Pancreas (tissue), 10 donors: ENCODE results near the gene GCG. TPM values are rescaled to one million over a fixed set of nuclear protein-coding genes. Genes with fewer than 3 reads are reported as not detected.

Source experiments
- ATAC-seq, 4 donors: fragments of 200-7000 bp; cut with Tn5 transposase; one replicate each; pipeline versions ENCODE4 v1.8.0 to v1.9.1; 2020; ENCODE audit warnings: mild to moderate bottlenecking in 4 of 4, moderate library complexity in 4 of 4
- DNase-seq, 6 donors: peaks; one replicate each; pipeline ENCODE4 v3.0.0-alpha.2; 2020
- FAIRE-seq: peaks from 2 replicates; lab custom pipeline; 2012; peaks lifted over from hg19 to GRCh38; lab: Jason Lieb, UNC
- H3K27ac ChIP-seq, 4 donors: fragments of 200-600 bp; sonication (generic); 1 replicate in 3 of 4; 2 replicates in 1 of 4; pipeline versions ENCODE4 v1.5.0 to v1.8.0; 2020
- H3K27me3 ChIP-seq, 4 donors: fragments of 200-600 bp; one replicate each; pipeline ENCODE4 v1.8.0; 2021
- H3K36me3 ChIP-seq, 3 donors: fragments of 200-600 bp; sonication (generic) in 1 of 3; one replicate each; pipeline versions ENCODE4 v1.5.0 to v1.8.0; 2020 to 2021
- H3K4me1 ChIP-seq, 3 donors: fragments of 200-600 bp; one replicate each; pipeline ENCODE4 v1.8.0; 2021
- H3K4me3 ChIP-seq, 4 donors: fragments of 200-600 bp; sonication (generic) in 2 of 4; one replicate each; pipeline versions ENCODE4 v1.5.0 to v1.8.0; 2020 to 2021
- H3K9me3 ChIP-seq, 4 donors: fragments of 200-600 bp; one replicate each; pipeline ENCODE4 v1.8.0; 2021
- CTCF ChIP-seq, 4 donors: fragments of 200-600 bp; sonication (generic) in 3 of 4; IDR thresholded peaks; one replicate each; pipeline versions ENCODE4 v1.5.0 to v1.8.0; 2021; ENCODE audit warnings: antibody characterized with exemption in 4 of 4
- WGBS, 2 donors: extraction: QIAGEN DNeasy Blood & Tissue Kit; methylation state at CpG; one replicate each; pipeline ENCODE4 v1.1.7; 2013; 5-methylcytosine and 5-hydroxymethylcytosine counted together
- intact Hi-C, 3 donors: fragments of 100-400 bp; cut with DNase I; formaldehyde crosslinking; loops; one replicate each; pipeline versions ENCODE4 v1.11.1 to v1.14.2; 2022
- polyA plus RNA-seq, 2 donors: library from polyadenylated mRNA; stranded (reverse); fragments of 200-250 nt; gene quantifications; one replicate each; pipeline ENCODE4 v1.2.3, GENCODE V29; 2013
- total RNA-seq, 6 donors: library from RNA; stranded (reverse); fragmentation: NEBNext Ultra II Directional in 4 of 6; extraction: Animal tissue kit (Norgen Biotek cat#: 25700) in 4 of 6; gene quantifications; one replicate each; pipeline versions ENCODE4 v1.2.1 to v1.2.4, GENCODE V29; 2021 to 2023
- donor health status: healthy with polysubstance abuse.
- donor health status: DM: no; HTN: no; CAD: no; lungs with moderate emphysema.
- donor health status: DM: no; HTN: no; CAD: no.
- donor health status: control.
- donor health status: control.
- donor health status: Bipolar disorder and iron deficiency.
- donor health status: DM: yes; HTN: yes; CAD: no.
- donor health status: DM: no; HTN: no; CAD: no.
- donor health status: DM: no; HTN: no; CAD: no.
- donor health status: DM: yes; HTN: yes; CAD: no.

Gene GCG
- total and polyA plus RNA-seq, 8 donors: 92.8 to 9,451 (median 384) TPM

DNA sequence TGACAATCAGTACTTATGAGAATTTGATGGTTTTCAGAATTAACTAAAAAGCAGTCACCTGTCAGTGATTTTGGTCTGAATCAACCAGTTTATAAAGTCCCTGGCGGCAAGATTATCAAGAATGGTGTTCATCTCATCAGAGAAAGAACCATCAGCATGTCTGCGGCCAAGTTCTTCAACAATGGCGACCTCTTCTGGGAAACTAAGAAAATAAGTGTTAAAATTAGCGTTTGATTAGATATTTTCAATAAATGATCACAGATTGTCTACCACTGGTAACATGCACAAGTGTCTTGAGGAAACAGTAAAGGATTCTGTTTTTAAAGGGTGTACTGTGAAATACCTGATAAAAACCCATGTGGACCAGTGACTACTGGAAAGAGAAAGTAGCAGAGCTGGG, 8.1 kb downstream of the GCG start:
- Histone ChIP-seq H3K36me3 (no peaks in the 10 kb centered on the region), H3K27ac (no peak overlapping the region), H3K4me3 (no peak overlapping the region), H3K27me3 (peaks cover 0 to 4% (median 0%) of the 10 kb centered on the region in 4 donors), H3K9me3 (no peaks in the 10 kb centered on the region), H3K4me1 (no peaks in the 10 kb centered on the region)
- TF ChIP-seq CTCF (IDR thresholded peaks at IDR 0.05): no peak
- FAIRE-seq: no peak
- no peak for DNase-seq
- WGBS, 2 donors: 66 to 78% methylated on average over 4 of the region's 4 CpGs
- ATAC-seq: no peak
- intact Hi-C loops: no loop called here

DNA sequence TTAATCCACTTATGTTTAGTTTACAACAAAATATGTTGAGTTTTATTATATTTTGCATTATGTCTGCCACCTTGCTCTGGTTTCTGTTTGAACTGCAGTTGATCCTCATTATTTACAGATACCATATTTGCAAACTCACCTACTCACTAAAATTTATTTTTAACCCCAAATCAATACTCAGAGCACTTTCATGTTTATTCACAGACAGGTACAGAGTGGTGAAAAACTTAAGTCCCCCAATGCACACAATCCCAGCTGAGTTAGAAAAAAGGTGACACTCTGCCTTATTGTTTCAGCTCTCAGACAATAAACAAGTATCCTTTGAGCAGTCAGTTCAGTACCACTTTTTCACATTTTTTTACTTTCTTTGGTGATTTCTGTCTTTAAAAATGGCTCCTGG, 13.7 kb downstream of the GCG start:
- H3K36me3 ChIP-seq: no peaks in the 10 kb centered on the region
- peaks cover 0 to 6% (median 0%) of the 10 kb centered on the region in 4 donors for H3K27me3 ChIP-seq
- FAIRE-seq: no peak
- intact Hi-C loops: no loop called here
- no peak overlapping the region for H3K4me3 ChIP-seq
- no peak for TF ChIP-seq CTCF (IDR thresholded peaks at IDR 0.05)
- no peak for ATAC-seq
- H3K4me1 ChIP-seq: no peaks in the 10 kb centered on the region
- no peak for DNase-seq
- no peaks in the 10 kb centered on the region for H3K9me3 ChIP-seq
- no peak overlapping the region for H3K27ac ChIP-seq

- DNase-seq: no peak
- FAIRE-seq: no peak
- Histone ChIP-seq H3K36me3 (no peaks in the 10 kb centered on the region), H3K27me3 (no peaks in the 10 kb centered on the region), H3K4me3 (no peak overlapping the region), H3K27ac (no peak overlapping the region), H3K4me1 (no peaks in the 10 kb centered on the region), H3K9me3 (no peaks in the 10 kb centered on the region)
- ATAC-seq: no peak
- intact Hi-C loops: loop anchor here in 2 of 3 donors (5.0 to 10.0 kb wide), 2 partner anchors 123 to 125 kb away; no protein-coding TSS in a partner anchor
- no peak for TF ChIP-seq CTCF (IDR thresholded peaks at IDR 0.05)
- 65 to 67% methylated on average over 2 of the region's 2 CpGs for WGBS, 2 donors
Observed at GRCh38 chr2:162127422-162127821, 24.6 kb downstream of the GCG start.

GRCh38 chr2:162126527-162126926, 25.5 kb downstream of the GCG start:
- Histone ChIP-seq H3K27me3 (no peaks in the 10 kb centered on the region), H3K4me1 (no peaks in the 10 kb centered on the region), H3K36me3 (no peaks in the 10 kb centered on the region), H3K27ac (no peak overlapping the region), H3K4me3 (no peak overlapping the region), H3K9me3 (no peaks in the 10 kb centered on the region)
- no peak for ATAC-seq
- FAIRE-seq: no peak
- TF ChIP-seq CTCF (IDR thresholded peaks at IDR 0.05): no peak
- 48 to 68% methylated on average over 2 of the region's 2 CpGs for WGBS, 2 donors
- DNase-seq: no peak
- intact Hi-C loops: loop anchor here in 2 of 3 donors (5.0 to 10.0 kb wide), 2 partner anchors 122 to 124 kb away; no protein-coding TSS in a partner anchor

DNA sequence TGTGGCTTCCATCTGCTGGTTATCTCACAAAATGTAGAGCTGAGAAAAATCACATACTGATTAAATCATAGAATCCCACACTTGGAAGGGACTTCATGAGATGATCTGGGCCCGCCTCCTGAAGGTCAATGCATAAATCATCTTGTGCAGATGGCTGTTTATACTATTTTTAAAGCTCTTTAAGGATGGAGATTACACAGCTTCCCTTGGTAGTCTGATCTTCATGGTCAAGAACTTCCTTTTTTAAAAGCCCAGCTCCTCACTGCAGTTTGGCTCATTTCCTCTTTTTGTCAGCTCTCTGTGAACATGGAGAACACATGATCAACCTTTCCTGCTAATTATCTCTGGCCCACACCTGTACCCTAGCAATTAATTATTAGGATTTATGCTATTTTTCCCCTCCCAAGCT, 25.9 kb downstream of the GCG start:
- no peaks in the 10 kb centered on the region for H3K9me3 ChIP-seq
- intact Hi-C loops: loop anchor here in 2 of 3 donors (5.0 to 10.0 kb wide), 2 partner anchors 121 to 124 kb away; no protein-coding TSS in a partner anchor
- H3K36me3 ChIP-seq: no peaks in the 10 kb centered on the region
- FAIRE-seq: no peak
- ATAC-seq: peak in 1 of 4 donors; percentile 54
- no peak for DNase-seq
- H3K4me3 ChIP-seq: no peak overlapping the region
- H3K4me1 ChIP-seq: no peaks in the 10 kb centered on the region
- H3K27me3 ChIP-seq: no peaks in the 10 kb centered on the region
- 33 to 34% methylated on average over 1 of the region's 1 CpG for WGBS, 2 donors
- no peak overlapping the region for H3K27ac ChIP-seq
- no peak for TF ChIP-seq CTCF (IDR thresholded peaks at IDR 0.05)
